T-helper 2 cell treated with Interferon-gamma antibody and Interleukin-4, amounts not matched to agents 5 μg/mL and 100 μg/mL, for 36 hours (primary cell): ENCODE measurements around the gene NDRG4.

Experiments used
- DNase-seq: peaks from one replicate; pipeline ENCODE4 v3.0.0; 2021; ENCODE audit warnings: low spot score
- H3K27ac Mint-ChIP-seq: one replicate; pipeline ENCODE4 v1.8.0; 2021; ENCODE audit warnings: mild to moderate bottlenecking, mixed read lengths
- H3K27me3 Mint-ChIP-seq: one replicate; pipeline ENCODE4 v1.8.0; 2021; ENCODE audit warnings: low read depth, mixed read lengths
- H3K36me3 Mint-ChIP-seq: one replicate; pipeline ENCODE4 v1.8.0; 2021; ENCODE audit warnings: low read depth, mixed read lengths
- H3K4me1 Mint-ChIP-seq: one replicate; pipeline ENCODE4 v1.8.0; 2021; ENCODE audit warnings: low read depth, mixed read lengths
- H3K4me3 Mint-ChIP-seq: one replicate; pipeline ENCODE4 v1.8.0; 2022; ENCODE audit warnings: mild to moderate bottlenecking, moderate library complexity, mixed read lengths
- H3K9me3 Mint-ChIP-seq: one replicate; pipeline ENCODE4 v1.8.0; 2021; ENCODE audit warnings: mixed read lengths

Gene NDRG4

DNA sequence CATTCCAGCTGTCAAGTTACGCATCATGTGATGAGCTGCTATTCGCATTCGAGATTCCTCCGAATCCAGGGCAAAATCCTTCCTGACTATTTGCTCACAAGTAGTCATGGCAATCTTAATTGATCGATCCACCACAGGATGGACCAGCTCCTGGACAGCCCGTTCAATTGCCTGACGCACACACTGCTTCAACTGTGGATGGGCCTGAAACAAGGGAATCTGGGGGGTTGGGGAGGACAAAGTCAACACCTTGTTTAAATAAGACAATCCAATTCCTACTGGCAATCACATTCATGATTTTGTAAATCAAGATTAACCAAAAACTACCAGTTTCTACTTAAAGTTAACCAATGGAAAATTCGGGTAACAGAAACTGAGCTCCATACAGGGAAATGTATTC is 43.7 kb downstream of the NDRG4 start:
- H3K4me1 Mint-ChIP-seq, result no peaks in the 10 kb centered on the region
- no peak for DNase-seq
- no peak overlapping the region for H3K4me3 Mint-ChIP-seq
- H3K36me3 Mint-ChIP-seq, result peaks cover 64% of the 10 kb centered on the region
- no peaks in the 10 kb centered on the region for H3K27me3 Mint-ChIP-seq
- H3K9me3 Mint-ChIP-seq, result no peaks in the 10 kb centered on the region
- H3K27ac Mint-ChIP-seq, result no peak overlapping the region

DNA sequence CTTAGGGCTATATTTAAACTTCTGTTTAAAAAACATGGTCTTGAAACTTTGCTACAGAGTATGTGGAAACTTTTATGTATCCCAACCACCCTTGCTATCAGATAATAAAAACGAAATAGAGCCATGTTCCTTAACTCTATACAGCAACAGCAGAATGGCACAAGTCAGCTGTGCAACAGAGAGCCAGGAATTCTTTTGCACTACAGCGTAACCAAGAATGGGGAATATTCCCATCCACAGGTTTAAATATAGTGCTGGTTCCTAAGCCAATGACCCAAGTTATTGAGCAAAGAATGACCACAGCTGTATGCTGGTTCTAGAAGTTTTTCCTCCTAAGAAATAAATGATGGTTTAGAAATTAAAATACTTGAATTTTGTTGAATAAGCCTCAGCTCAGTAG is 48.4 kb downstream of the NDRG4 start:
- no peaks in the 10 kb centered on the region for H3K4me1 Mint-ChIP-seq
- no peak for DNase-seq
- no peak overlapping the region for H3K27ac Mint-ChIP-seq
- no peak overlapping the region for H3K4me3 Mint-ChIP-seq
- H3K36me3 Mint-ChIP-seq, result peaks cover 63% of the 10 kb centered on the region
- H3K27me3 Mint-ChIP-seq, result no peaks in the 10 kb centered on the region
- H3K9me3 Mint-ChIP-seq, result no peaks in the 10 kb centered on the region

DNA sequence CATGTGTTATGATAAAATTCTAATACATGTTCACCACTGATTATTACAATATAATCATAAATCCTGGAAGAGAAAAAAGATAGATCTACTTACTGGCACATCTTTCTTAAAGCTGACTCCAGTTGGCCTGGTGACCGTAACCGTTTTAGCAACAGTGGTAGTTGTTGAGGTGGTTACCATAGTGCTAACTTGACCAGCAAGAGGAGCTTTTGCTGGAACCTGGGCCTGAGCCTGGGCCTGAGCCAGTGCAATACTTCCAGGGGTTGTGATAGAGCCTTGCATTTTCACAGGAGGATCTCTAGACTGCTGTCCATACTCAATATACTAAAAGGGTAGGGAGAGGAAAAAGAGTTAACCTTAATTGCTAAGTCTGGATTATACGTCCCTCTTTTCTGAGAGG is 51.6 kb downstream of the NDRG4 start:
- Mint-ChIP-seq H3K27ac (no peak overlapping the region), H3K36me3 (peaks cover 66% of the 10 kb centered on the region)

DNA sequence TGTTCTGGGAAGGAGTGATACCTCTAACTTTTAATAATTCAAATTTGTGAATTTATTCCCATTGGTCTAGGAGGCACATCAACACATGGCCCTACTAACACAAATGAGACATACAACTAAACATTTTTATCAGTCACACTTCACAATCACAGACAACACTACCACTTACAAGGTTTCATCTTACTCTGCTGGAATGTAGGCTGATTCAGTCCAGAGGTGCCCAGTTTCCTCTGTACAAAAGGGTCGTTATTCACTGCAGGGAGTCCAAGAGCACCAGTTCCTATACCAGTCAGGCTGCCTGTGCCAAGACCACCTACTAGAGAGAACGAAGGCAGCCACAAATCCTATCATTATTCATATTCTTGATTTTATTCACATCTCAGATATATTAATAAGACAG is 56.7 kb downstream of the NDRG4 start:
- Mint-ChIP-seq H3K4me3 (no peak overlapping the region), H3K27me3 (no peaks in the 10 kb centered on the region), H3K9me3 (no peaks in the 10 kb centered on the region), H3K27ac (no peak overlapping the region), H3K36me3 (peaks cover 56% of the 10 kb centered on the region), H3K4me1 (no peaks in the 10 kb centered on the region)
- DNase-seq, result no peak

More for the DNA sequence above, 51.6 kb downstream of the NDRG4 start:
- no peak overlapping the region for H3K4me3 Mint-ChIP-seq
- no peaks in the 10 kb centered on the region for H3K9me3 Mint-ChIP-seq
- no peaks in the 10 kb centered on the region for H3K4me1 Mint-ChIP-seq
- DNase-seq, result no peak
- H3K27me3 Mint-ChIP-seq, result no peaks in the 10 kb centered on the region
